HG02610 (cell line): ENCODE results near the gene AP2A2.
A peak's percentile ranks its signal among the peaks of the same experiment; 100 is the strongest.

Source experiments
- ATAC-seq: cut with Tn5 transposase; IDR thresholded peaks from one replicate; pipeline ENCODE4 v1.9.1; 2021; ENCODE audit warnings: mild to moderate bottlenecking, moderate library complexity; ENCODE audit not compliant: unreplicated experiment

The AP2A2 gene

DNA sequence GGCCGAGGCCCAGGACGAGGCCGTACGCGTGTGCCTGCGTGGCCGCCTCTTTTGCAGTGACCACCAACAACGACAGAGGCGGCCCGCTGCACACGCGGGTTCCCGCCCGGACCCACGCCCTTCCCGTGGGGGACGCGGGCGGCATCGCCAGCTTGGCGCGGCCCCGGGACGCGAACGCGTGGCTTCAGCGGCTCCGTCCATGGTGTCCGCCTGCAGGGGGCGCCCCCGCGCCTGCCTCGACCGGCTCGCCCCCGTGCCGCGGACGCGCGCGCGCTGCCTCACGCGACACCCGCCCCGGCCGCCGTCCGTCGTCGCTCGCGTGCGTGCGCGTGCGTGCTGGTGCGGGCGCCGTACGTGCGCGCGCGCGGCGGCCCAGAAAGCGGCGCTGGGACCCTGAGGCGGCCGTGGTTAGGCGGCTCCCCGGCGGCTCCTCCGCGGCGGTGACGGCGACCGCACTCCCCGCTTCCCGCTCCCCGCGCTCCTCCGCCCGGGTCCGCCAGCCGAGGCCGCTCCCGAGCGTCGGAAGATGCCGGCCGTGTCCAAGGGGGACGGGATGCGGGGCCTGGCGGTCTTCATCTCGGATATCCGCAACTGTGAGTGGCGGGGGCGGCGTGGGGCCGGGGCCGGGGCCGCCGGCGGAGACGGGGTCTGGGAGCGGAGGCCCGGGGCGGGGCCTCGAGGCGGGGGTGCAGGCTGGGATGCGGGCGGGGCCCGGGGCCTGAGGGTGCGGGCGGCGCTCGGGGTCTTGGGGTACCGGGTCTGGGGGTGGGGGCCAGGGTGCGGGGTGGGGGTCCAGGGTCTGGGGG is at the start of gene AP2A2:
Gene AP2A2 (plus strand): TSS at position 375 of the 806 bp plus-strand sequence. CDS start 152 bp downstream, at position 527.
- peak; percentile 58 for ATAC-seq

DNA sequence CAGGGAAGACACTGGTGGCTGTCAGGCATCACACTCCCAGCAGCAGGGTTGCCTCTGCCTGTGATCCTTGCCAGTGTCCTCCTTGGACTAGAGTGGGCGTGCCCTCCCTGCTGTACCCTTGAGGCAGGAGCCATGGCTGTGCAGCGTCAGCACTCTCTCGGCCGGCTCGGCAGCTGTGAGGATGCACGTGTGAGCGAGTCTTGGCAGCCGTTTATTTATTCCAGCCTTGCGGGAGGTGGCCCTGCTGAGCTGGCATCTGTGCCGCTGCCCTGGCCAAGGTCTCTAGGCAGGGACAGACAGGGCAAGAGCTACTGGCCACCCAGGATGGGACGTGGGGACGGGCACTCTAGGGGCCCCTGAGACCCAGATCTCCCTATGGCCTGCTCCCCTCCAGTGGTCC is 49.1 kb upstream of the AP2A2 start:
- no peak for ATAC-seq

DNA sequence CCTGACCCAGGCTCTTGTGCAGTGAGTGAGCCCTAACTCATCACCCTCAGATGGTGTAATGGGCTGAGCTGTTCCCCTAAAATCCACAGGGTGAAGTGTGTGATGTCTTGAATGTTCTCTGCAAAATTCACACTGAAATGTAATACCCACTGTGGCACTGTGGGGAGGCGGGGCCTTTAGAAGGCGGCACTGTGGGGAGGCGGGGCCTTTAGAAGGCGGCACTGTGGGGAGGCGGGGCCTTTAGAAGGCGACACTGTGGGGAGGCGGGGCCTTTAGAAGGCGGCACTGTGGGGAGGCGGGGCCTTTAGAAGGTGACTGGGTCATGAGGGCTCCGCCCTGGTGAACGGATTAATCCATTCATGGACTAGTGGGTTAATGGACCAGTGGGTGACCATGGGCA is 48.1 kb upstream of the AP2A2 start:
- no peak for ATAC-seq

DNA sequence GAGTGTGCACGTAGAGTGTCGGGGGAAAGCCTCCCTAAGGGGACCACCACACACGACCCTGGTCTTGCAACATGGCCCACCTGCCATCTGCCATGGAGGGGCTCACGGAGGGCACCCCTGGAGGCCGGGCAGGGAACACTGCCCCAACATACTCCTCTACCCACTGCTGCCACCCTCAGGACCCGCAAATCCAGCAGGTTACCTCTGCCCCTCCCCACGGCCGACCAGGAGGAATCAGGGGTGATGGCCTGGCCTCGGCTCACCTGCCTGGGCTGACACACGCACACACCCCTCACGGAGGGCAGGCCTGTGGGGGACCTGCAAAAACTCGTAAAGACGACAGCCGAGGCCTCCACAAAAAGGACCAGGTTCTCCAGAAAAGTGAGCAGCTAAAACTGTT is 45.2 kb upstream of the AP2A2 start:
- no peak for ATAC-seq

DNA sequence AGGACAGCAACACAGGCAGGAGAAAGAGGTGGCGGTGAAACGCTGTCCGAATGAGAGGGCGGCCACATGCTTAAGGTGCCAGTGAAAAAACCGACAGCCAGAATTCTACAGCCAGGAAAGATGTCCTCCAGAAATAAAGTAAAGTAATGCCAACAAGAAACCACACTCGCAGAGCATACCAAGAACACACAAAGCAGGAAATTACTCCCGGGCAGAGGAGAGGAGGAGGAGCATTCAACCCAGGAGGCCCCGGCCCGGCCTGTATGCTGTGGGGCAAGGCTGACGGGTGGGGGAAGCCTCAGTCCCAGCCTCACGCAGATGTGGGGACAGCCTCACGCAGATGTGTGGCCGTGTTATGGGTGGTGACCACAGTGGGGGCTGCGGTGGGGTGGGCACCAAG is 43.1 kb upstream of the AP2A2 start:
- ATAC-seq = no peak

DNA sequence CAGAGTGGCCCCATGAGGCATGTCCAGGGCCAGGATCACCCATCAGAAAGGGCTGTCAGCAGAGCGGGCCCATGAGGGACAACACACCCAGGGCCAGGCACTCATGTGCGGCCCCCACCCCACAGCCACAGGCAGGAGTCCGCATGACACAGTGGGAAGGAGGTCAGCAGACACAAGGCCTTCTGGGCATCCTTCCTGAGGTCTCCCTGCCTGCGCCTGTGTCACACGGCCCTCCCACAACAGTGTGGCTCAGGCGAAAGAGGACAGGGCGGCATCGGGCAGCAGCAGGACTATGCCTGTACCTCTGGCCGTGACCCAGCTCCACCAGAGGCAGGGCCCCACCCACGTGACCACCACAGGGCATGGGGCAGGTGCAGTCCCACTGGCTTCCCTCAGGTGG is 42.1 kb upstream of the AP2A2 start:
- no peak for ATAC-seq

DNA sequence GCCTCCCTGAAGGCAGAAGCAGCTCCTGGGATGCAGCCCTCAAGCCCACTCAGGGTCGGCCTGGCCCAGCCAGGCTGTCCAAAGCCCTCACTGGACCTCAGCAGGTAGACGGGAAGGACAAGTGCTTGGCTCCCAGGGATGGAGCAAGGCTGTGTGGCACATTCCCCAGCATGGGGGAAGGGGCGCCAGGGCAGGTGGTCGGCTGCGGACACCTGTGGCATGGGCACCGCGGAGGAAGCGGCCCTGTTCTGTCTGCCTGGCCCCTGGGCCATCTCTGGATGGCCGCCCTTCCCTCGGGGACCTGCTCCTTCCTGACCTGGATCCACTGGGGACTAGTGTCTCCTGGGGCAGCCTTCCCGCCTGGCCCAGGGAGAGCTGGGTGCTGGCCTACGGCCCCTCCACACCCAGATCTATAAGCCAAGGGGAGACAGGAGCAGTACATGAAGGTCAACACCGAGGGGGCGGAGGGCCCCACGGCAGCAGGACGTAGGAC is 41.0 kb upstream of the AP2A2 start:
- no peak for ATAC-seq

DNA sequence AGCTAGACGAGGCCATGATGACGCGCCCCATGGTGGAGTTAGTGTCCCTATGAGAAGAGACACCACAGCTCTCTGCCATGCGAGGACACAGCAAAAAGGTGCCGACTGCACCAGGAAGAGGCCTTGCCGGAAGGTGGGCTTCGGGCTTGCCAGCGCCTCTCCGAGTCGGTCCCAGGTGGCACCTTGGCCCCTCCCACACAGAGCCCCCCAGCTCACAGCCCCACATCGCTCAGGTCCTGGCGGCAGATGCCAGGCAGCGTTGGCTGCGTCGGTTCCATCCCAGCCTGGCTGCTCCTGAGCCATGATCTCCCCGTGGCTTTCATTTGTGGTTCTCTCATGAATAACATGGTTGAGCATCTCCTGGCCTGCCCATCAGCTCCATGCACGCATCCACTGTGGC is 39.1 kb upstream of the AP2A2 start:
- no peak for ATAC-seq

DNA sequence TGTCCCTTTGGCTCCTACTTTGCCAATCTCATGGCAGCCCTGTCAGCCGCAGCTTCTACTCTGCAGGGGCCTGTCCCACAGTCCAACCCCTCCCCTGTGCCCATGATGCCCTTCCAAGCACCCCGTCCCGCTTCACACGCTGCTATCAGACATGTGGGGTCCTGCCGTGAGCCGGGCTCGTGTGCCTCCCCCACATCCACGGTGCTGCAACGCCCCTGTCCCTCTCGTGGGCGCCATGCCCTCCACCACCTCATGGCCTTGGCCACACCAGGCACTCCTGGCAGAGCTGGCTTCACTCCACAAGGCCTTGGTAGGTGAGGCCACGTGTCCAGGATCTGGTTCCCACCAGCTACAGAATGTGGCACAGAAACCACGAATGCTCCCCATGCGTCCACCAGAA is 38.1 kb upstream of the AP2A2 start:
- ATAC-seq = no peak

DNA sequence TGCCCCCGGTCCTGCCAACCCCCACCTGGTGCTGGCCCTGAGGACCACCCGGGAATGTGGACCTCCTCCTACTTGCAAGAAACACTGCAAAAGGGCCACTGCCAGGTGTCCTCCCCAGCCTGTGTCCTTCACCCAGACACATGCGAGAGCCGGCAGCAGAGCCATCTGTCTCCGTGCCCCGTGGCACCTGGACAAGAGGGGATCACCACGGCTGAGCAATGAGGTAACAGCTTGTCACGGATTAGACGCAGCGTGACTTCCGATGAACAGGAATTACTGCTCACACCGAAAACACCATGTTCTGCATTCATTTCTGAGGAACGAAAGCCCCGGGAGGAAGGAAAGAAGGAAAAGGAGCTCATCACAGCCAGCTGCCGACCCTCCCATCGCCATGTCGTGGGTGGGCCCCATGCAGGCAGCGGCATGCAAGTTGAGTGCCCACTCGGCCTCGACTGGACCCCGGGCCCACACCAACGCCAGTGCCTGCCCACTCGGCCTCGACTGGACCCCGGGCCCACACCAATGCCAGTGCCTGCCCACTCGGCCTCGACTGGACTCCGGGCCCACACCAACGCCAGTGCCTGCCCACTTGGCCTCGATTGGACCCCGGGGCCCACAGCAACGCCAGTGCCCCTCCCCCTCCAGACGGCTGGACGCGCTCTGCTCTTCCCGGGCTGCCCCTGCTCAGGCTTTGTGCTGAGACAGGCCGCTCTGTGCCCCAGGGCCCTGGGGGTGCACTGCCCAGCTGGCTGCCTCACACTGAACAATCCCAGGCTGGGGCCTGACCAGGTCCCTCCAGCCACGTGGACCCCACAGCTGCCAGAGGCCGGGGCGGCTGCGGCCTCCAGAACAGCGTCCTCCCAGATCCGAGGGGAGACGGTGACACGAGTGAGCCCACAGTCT is 37.1 kb upstream of the AP2A2 start:
- no peak for ATAC-seq

DNA sequence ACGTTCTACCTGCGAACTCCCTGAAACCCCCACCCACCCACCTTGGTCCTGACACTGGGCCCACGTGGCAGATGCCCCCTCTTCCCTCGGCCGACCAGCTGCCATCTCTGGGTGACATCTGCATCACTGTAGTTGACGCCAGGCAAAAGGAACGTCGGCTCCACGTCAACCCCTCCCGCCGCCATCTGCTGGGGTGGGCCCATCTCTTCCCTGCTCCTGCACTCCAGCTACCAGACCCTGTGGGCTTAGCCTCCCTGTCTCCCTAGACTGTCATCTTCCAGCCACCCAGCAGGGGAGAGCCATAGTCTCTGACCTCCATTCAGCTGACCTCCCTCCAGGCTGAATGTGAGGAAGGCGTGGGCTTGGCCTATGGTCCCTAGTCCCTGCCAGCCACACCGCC is 36.4 kb upstream of the AP2A2 start:
- no peak for ATAC-seq

DNA sequence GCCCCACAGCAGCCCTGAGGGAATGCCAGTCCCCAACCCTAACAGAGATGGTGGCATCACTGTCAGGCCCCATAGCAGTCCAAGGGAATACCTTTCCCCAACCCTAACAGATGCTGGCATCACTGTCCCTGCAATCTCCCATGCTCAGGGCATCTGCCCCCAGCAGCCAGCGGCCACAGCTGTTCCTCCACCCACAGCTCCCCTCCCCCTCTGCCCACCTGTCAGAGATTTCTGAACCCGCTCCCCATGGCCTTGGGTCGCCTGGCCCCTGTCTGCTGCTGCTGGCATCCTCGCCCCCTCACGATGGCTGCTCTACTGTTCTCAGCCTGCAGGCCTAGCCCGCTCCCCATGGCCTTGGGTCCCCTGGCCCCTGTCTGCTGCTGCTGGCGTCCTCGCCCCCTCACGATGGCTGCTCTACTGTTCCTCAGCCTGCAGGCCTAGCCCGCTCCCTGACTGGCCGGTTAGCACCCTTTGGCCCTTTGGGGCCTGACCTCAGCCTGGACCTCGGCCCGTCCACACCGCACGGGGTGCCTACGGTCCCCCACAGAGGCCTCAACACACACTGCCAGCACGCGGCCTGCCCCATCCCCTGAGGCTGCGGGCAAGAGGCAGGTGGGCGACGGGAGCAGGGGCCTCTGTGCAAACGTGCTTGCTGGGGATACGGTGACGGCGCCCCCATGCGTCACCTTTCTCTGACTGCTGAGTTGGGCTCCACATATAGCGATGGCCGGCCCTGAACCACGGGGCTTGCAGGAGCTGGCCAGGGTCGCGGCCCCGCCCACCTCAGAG is 35.8 kb upstream of the AP2A2 start:
- ATAC-seq = no peak

DNA sequence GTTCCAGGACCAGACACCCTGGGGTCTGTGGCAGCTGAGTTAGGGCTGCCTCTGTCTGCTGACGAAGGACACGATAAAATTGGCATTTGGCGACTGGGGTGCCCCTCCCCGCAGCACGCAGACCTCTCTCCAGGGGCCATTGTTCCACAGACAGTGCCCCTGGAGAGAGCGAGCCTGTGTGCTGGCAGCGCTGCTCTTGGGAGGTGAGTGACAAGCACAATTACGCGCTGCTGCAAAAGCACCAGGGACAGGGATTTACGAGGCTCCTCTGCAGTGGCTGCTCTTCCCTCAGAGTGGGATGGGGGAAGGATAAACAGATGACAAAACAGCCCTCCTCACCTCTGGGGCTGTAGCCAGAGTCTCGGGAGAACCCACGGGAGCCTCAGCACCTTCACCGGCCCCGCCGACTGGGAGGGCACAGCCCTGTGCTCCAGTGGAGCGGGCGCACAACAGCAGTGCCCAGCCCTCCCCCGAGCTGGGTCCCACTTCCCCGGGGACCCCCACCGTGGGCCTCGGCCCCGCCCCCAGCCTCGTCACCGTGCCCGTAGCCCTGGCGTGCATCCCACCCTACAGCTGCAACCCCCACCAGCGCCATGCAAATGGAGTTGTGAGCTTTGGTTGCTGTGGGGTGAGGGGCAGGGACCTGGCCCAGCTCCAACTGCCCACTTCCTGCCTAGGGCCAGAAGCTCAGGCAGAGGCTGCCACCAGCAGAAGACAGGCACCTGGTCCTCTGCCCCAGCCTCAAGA is 34.7 kb upstream of the AP2A2 start:
- no peak for ATAC-seq

DNA sequence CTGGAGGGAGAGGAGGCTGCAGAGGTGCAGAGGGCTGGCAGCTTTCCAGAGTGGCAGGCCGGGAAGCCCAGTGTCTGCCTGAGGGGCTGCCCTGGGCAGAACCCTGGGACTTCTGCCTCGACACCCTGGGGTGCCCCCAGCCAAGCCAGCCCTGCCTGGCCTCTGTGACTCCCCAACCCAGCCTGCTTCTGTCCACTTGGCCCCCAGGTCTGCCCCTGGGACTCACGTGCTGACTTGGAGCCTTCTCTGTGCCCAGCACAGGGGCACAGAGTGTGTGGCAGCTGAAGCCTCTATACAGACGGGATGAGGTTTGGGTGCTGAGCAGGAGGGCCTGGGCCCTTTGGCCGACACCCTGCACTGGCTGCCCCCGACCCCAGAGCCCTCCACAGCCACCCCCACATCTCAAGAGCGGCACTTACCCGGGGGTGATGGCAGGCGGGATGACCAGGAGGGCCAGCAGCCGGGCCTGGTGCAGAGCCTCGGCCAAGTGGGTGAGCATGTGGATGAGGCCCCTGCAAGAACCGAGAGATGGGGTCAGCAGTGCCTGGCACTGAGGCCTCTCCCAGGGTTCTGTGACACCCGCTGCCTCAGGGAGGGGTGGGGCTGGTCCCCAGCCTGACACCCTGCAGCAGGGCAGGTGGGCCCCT is 32.5 kb upstream of the AP2A2 start:
- ATAC-seq = no peak

DNA sequence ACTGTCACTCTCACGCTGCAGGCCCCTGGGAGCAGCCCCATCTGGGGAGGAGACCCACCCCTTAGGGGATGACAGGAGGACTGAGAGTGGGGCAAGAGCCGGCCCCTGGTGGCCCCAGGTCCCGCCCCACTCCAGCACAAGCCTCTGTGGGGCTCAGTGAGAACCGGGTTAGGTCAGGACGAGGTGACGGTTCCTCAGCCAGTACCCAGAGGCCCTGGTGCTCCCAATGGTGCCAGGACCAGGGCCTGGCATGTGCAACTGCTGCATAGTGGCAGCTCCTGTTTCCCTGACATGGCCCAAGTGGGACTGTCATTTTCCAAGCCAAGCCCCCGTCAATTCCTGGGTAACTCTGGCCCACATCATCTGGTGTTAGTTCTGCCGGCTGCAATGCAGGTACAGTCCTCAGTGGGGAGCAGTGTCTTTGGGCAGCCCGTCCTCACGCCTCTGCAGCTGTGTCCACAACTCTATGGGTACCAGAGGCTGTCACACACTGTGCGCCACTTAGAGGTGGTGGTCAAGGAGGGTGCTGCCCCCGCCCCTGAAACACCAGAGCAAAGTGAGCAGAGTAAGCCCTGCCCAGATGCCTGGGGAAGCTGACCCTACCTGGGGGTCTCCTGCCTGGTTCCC is 31.0 kb upstream of the AP2A2 start:
- no peak for ATAC-seq

DNA sequence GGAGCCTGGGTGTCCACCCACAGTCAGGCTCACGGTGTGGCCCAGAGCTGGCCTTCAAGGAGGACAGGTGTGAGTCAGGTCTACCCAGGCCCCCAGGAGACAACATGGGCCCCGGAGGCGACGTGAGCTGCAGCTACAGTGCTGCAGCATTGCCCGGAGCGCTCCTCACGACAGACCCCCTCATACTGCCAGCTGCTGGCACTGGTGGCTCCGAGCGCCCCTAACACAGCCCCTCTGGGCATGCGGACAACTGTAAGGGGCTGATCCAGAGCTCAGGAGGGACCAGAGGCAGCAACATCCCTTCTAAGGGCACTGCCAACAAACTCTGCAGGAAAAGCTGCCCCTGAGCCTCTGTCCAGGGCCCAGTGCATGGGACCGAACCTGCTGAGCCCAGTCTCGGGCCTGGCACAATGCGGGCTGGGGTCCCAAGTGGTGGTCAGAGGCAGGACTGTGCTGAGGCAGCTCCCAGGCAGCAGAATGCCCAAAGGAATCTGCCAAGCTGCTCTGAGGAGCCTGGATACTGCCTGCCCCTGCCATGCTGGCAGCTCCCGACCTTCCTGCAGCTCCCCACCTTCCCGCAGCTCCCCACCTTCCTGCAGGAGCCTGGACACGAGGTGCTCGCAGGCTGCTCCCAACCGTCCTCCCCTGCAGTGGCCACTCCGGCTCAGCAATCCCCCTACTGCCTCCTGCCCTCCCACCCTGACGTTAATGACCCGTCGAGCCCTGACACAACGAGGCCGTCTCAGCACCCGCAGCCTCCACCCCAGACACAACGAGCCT is 30.1 kb upstream of the AP2A2 start:
- no peak for ATAC-seq

DNA sequence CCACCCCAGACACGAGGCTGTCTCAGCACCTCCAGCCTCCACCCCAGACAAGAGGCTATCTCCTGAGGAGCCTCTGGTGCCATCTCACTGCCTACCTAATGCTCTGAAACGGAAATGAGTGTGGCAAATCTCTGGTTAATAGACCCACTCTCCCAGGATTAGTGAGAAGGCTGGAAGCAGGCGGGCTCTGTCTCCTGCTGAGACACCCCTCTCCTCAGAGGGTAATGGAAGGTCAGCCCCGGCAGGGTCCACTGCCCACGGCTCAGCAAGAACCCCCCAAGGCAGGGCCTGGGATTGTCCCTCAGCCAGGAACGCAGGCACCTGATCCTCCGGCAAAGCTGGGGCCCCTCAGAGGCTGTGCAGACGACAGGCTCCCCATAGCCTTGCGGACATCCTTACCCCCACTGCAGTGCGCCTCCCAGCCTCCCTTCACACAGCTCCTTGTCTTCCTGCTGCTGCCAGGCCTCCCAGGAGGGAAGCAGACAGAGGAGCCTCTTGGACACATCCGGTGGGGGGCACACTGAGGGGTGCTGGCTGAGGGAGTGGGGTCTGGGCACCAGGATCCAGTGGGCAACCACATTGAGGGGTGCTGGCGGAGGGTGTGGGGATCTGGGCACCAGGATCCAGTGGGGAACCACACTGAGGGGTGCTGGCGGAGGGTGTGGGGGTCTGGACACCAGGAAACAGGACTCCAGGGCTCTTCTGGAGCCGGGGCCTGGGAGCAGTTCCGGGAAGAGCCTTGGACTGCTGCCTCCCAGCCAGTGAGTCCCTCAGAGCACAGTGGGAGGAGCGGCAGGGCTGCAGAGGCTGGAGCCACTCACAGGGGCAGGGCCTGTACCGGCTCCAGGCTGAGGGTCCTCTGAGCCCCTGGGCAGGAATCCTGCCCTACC is 28.2 kb upstream of the AP2A2 start:
- ATAC-seq = no peak

DNA sequence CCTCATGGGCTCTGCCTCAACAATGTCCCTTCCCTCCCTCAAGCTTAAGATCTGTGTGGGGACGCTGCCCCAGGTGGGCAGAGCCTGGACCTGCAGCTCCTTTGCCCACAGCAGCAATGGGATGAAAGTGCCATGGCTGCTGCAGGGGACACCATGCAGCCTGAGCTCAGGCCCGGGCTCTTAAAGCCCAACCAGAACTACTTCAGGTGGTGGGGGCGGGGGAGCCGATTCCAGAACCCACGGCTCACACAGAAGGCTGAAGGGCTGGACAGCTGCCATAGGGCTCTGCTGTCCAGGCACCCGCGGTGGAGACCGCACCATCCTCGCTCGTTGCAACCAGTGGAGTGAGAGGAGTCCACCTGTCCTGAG is 27.5 kb upstream of the AP2A2 start:
- ATAC-seq = no peak
